Cortex of kidney (tissue), 1 donor: ENCODE data around the gene MAD1L1.
"Not testable (repeated sequence)": the region's sequence is repeated elsewhere in the genome, so short reads cannot be mapped to it uniquely, and the experiment has no call there.

Source experiments
- DNase-seq: peaks from one replicate; lab custom pipeline; 2025; lab: John Stamatoyannopoulos, UW

MAD1L1 gene

DNA sequence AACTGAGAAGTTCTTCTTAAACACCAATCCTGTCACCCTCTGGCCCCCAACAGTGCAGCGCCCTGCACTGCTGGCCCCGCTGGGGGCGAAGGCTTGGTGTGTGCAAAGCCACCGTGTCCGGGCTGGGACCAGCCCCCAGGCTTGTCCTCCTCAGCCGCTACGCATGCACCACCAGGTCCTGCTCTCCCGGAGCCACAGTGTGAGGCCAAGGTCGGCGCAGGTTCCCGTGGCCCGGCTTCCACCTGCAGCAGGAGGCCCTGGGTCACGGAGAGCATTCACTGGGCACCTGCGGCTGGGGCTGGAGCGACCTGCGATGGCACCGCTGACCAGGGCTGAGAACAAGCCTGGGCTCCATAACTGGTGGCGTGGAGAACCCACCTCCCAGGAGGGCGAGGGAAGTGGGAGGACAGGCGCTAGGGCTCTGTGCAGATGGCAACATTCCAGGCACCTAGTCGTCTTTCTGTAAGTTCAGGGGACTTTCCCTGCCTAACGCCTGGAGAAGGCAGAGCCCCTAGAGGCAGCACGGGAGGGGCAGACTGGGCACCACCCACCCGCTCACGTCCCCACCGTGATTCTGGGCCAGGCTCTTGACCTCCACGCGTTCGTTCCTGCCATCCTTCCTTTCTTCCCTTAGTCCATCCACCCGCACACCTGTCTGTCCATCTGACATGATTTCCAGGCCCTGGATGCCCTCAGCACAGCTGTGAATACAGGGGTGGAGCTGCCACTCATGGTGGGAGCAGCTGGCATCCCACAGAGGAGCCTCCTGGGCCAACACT lies 291.1 kb downstream of the MAD1L1 start:
- no peak for DNase-seq

DNA sequence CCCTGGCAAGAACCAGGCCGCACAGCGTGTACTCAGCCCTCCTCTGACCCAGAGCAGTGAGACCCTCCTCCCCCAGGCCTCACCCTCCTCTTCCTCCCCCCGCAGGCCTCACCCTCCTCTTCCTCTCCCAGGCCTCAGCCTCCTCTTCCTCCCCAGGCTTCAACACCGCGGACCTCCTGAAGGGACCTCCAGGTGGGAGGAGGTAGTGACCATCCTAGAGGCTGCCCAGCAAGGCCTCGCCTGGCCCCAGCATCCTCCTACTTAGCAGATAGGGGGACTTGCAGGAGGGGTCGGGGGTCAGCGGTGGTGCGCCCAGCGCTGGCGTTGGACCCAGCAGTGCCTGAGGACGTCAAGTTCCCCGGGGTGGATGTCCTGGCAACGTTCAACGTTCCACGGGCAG lies 291.9 kb downstream of the MAD1L1 start:
- no peak for DNase-seq

DNA sequence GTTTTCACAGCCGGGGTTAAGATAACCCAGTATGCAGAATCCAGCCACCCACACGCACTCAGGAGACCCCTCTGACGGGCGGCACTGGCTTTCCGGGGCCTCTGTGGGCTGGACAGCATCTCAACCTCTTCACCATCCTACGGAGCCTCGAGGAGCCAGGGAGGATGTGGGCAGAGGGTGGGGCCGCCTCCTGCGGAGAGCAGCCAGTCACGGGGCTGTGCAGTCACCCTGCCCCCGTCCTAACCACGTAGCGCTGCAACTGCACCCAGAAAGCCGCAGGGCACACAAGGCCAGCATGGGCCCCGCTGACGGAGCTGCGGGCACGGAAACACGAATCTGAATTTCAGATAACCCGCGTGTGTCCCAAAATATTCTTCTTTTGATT lies 292.4 kb downstream of the MAD1L1 start:
- no peak for DNase-seq

- no peak for DNase-seq
Observed at GRCh38 chr7:1939434-1940401, 293.0 kb downstream of the MAD1L1 start.

DNA sequence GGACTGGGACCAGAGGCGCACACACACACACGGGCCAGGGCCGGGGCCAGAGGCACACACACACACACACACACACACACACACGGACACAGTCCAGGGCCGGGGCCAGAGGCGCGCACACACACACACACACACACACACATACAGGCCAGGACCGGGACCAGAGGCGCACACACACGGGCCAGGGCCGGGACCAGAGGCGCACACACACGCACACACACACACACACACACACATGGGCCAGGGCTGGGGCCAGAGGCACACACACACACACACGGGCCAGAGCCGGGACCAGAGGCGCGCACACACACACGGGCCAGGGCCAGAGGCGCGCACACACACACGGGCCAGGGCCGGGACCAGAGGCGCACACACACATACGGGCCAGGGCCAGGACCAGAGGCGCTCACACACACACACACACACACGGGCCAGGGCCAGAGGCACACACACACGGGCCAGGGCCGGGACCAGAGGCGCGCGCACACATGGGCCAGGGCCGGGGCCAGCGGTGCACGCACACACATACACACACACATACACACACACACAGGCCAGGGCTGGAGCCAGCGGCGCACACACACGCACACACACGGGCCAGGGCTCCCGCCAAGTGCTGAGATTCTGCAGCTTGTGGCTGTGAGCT lies 293.8 kb downstream of the MAD1L1 start:
- DNase-seq, result no peak

GRCh38 chr7:1937252-1937605 lies 295.5 kb downstream of the MAD1L1 start:
- DNase-seq, result no peak

DNA sequence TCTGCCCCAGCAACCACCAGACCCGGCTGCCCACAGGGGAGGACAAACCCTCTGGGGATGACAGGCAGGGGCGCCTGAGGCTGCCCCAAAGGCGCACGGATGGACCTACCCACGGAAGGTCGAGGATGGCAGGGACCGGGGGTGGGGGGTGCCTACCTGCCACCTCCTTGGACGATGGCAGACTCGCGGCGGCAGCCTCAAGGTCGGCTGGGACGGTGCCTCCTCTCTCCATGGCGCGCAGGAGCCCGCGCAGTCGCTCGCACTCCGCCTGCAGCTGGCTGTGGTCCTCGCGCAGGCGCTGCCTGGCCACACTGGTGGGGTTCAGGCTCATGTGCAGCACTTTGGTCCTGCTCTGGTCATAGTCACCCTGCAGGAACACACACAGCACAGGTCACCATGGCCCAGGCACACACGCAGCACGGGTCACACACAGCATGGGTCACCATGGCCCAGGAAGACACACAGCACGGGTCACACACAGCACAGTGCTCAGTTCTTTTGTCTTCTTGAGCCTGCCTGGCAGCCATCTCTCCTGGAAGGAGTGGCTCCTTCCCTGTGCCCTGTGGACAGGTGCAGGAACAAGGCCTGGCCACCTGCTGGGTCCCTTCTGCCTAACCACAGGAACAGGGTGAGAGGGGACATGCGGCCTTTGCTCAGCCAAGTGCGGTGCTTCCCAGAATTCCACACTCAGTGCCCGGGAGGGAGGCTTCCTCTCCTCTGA lies 296.1 kb downstream of the MAD1L1 start:
- no peak for DNase-seq

DNA sequence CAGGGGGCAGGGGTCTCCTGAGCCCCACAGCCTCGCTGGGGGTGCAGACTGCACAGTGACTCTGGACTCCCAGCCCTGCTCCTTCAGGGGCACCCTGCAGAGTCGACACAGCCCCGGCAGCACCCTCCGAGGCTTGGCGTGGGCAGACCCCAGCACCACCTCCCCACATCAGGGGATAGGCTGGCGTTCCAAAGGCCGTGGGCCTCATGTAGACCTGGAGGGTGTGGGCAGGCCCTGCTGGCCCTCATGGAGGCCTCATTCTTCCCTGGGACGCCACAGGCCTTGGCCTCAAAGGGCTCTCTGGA lies 296.8 kb downstream of the MAD1L1 start:
- DNase-seq, result no peak

DNA sequence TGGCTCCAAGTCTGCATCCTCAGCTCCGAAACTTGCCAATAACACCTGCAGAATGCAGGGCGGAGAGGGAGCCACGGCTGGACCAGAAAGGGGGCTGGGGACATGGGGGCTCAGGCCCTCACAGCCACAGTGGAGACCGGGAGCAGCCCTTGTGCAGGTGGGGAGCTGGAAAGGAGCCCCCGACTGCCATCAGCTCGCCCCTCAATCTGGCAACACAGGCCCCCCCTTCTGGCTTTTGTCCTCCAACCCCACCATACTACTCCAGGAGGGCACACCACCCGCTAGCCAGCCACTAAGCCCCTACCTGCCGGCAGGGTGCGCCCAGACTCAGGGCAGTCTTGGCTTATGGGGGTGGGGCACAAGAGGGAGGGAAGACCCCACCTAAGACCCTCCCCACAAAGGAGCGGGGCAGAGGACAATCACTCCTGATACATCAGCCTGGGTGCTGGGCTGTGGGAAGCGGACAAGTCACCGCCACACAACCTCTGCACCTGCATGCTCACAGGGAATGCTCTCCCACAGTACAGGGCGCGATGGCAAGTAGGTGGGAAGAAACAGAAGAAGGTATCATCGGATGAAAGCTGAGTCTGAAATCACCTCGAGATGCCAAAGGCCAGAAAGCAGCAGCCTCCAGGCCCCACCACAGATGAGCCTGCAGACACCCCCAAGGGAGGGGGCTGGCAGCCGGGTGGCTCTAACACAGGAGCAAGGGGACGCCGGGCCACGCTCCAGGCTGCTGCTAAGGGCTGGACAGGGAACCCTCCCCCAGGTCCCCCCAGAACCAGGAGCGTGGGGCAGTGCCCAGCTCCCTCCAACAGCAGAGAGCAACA lies 297.4 kb downstream of the MAD1L1 start:
- DNase-seq, result no peak

DNA sequence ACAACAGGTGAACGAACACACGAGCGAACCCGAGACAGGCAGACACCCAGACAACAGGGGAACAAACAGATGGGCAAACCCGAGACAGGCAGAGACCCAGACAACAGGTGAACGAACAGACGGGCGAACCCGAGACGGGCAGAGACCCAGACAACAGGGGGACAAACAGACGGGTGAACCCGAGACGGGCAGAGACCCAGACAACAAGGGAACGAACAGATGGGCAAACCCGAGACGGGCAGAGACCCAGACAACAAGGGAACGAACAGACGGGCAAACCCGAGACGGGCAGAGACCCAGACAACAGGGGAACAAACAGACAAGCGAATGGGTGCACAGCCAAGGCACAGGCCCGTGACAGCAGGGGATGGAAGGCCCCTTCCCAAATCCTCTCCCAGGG lies 298.0 kb downstream of the MAD1L1 start:
- DNase-seq, result no peak

DNA sequence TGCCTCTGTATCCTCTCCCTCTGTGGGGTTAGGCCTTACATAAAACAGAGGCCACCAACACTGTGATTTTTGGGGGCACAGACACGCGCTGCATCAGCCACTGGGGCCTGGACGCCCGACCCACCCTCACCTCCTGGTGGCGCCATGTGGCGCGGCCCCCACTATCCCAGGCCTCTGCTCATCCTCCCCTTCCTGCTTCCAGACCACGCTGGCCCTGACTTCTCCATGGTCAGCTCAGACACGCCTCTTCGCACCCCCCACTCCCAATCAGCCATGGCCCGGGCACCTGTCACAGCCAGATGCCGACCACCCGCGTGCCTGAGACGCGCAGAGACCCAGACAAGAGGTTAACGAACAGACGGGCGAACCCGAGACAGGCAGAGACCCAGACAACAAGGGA lies 298.7 kb downstream of the MAD1L1 start:
- no peak for DNase-seq

DNA sequence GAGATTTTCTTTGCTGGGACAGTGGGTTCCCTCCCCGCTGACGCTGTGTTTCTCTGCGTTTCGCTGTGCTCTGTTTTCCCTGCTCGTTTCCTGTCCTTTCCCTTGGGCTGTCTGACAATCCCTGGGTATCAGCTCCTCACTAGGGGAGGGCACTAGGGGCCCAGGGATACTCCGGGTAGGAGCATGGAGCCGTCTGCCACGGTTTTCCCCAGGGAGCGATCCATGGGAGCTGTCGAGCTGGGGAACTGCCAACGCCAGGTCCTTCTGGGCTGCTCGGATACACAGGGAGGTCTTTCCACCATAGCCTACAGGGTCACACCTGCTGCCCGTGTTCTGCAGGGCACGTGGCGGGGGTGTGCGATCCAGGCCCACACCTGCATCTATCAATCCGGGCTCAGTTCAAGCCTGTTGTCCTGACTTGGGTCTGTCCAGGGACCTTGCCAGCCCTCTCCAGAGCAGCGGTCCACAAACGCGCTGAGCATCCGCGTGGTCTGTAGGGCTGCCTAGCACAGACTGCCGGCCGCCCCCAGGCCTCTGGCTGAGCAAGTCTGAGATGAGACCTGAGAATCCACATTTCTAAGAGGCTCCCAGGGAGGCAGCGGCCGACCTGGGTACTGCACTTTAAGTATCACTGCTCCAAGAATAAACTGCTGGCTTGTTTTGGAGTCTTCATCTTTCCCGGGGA lies 299.5 kb downstream of the MAD1L1 start:
- DNase-seq, result no peak

DNA sequence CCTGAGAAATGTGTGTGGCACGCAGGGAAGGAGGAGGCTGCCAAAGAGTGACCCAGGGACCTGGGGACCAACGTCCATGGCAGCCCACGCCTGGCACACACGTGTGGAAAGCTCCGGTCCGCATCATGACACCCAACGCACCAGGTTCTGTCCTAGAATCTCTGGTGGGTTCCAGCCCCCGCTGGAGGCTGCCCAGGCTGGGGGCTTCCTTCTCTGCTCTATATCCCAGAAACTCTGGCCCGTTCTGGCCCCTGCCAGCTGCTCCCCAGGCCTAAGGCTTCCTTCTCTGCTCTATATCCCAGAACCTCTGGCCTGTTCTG lies 300.8 kb downstream of the MAD1L1 start:
- no peak for DNase-seq

DNA sequence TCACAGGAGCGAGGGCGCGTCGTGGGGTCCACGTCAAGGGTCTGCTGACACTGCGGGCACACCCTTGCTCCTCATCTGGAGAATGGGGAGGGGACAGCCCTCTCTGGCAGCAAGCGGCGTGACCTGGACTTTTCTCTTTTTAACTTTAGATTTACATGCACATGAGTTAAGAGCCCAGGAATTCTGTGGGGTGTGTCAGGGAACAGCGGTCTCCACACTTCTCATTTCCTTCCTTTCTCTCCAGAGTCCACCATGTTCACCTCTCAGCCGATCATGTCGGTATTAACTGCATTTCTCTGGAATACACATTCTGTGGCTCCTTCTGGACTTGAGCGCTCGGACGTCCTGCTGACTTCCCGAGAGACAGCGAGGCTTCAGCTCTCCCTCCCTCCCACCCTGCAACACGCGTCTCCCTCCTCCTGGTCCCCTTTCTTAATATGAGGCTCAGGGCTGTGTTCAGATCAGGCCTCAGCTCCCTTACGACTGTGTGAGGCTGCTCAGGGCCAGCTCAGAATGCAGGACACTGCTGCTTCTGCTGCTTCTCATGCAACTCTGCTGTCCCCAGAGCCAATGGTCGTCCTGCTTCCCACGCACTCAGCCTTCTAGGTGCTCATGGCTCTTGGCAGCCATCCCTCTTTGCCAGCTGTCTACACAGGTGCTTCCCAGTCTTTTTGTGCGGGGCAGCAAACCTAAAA lies 301.3 kb downstream of the MAD1L1 start:
- no peak for DNase-seq

GRCh38 chr7:1930381-1931065 lies 302.2 kb downstream of the MAD1L1 start:
- no peak for DNase-seq

GRCh38 chr7:1929349-1929925 lies 303.3 kb downstream of the MAD1L1 start:
- not testable (repeated sequence) for DNase-seq

- DNase-seq, result no peak
Observed at GRCh38 chr7:1928645-1929348, 303.9 kb downstream of the MAD1L1 start.

GRCh38 chr7:1927937-1928644 lies 304.7 kb downstream of the MAD1L1 start:
- no peak for DNase-seq
